ENCODE measurements around the gene SLC44A5. TPM values are rescaled to one million over a fixed set of nuclear protein-coding genes. Genes with fewer than 3 reads are reported as not detected.

SLC44A5 gene
- total RNA-seq, 2 experiments from 2014 or later: 0.34 to 0.40 TPM

- H3K4me1 Mint-ChIP-seq (ENCODE audit: low read depth): no peaks in the 10 kb centered on the region
Observed at GRCh38 chr1:75470448-75470847, 140.5 kb downstream of the SLC44A5 start.

GRCh38 chr1:75469586-75470173, 141.2 kb downstream of the SLC44A5 start:
- Mint-ChIP-seq H3K27me3 (no peaks in the 10 kb centered on the region), H3K27ac (no peak overlapping the region), H3K36me3 (no peaks in the 10 kb centered on the region), H3K4me3 (no peak overlapping the region), H3K4me1 (ENCODE audit: low read depth) (no peaks in the 10 kb centered on the region), H3K9me3 (no peaks in the 10 kb centered on the region)
- intact Hi-C loops (cut with micrococcal nuclease): no loop called here
- ChIA-PET CTCF (no interaction called here), POLR2A (interaction anchor here (0.6 kb wide), 1 partner anchor 190 kb away, joined by 3 read pairs; no protein-coding TSS in a partner anchor)
- DNase-seq: no peak

More at GRCh38 chr1:75470448-75470847, 140.5 kb downstream of the SLC44A5 start:
- DNase-seq: no peak
- no peak overlapping the region for H3K27ac Mint-ChIP-seq
- H3K27me3 Mint-ChIP-seq: no peaks in the 10 kb centered on the region
- intact Hi-C loops (cut with micrococcal nuclease): no loop called here
- POLR2A ChIA-PET: interaction anchor here (0.6 kb wide), 1 partner anchor 191 kb away, joined by 3 read pairs; no protein-coding TSS in a partner anchor
- CTCF ChIA-PET: no interaction called here
- no peak overlapping the region for H3K4me3 Mint-ChIP-seq
- no peaks in the 10 kb centered on the region for H3K9me3 Mint-ChIP-seq
- no peaks in the 10 kb centered on the region for H3K36me3 Mint-ChIP-seq

- Mint-ChIP-seq H3K4me3 (no peak overlapping the region), H3K9me3 (no peaks in the 10 kb centered on the region), H3K36me3 (no peaks in the 10 kb centered on the region), H3K27ac (no peak overlapping the region), H3K27me3 (no peaks in the 10 kb centered on the region), H3K4me1 (ENCODE audit: low read depth) (no peaks in the 10 kb centered on the region)
- ChIA-PET POLR2A (no interaction called here), CTCF (no interaction called here)
- intact Hi-C loops (cut with micrococcal nuclease): no loop called here
- no peak for DNase-seq
Observed at GRCh38 chr1:75461808-75462325, 149.0 kb downstream of the SLC44A5 start.

GRCh38 chr1:75449998-75450397, 160.9 kb downstream of the SLC44A5 start:
- Mint-ChIP-seq H3K27ac (no peak overlapping the region), H3K27me3 (no peaks in the 10 kb centered on the region), H3K4me3 (no peak overlapping the region), H3K4me1 (ENCODE audit: low read depth) (no peaks in the 10 kb centered on the region), H3K36me3 (no peaks in the 10 kb centered on the region), H3K9me3 (peaks cover 12% of the 10 kb centered on the region)
- ChIA-PET POLR2A (no interaction called here), CTCF (no interaction called here)
- DNase-seq: no peak
- intact Hi-C loops (cut with micrococcal nuclease): no loop called here

- H3K4me1 Mint-ChIP-seq (ENCODE audit: low read depth): no peaks in the 10 kb centered on the region
- no peak overlapping the region for H3K4me3 Mint-ChIP-seq
- no peak for DNase-seq
- intact Hi-C loops (cut with micrococcal nuclease): no loop called here
- H3K36me3 Mint-ChIP-seq: no peaks in the 10 kb centered on the region
- peaks cover 2% of the 10 kb centered on the region for H3K27me3 Mint-ChIP-seq
- POLR2A ChIA-PET: no interaction called here
- CTCF ChIA-PET: no interaction called here
- no peaks in the 10 kb centered on the region for H3K9me3 Mint-ChIP-seq
- H3K27ac Mint-ChIP-seq: no peak overlapping the region
Observed at GRCh38 chr1:75444220-75444619, 166.7 kb downstream of the SLC44A5 start.

- intact Hi-C loops (cut with micrococcal nuclease): no loop called here
- no peaks in the 10 kb centered on the region for H3K36me3 Mint-ChIP-seq
- peaks cover 3% of the 10 kb centered on the region for H3K27me3 Mint-ChIP-seq
- POLR2A ChIA-PET: no interaction called here
- no peaks in the 10 kb centered on the region for H3K4me1 Mint-ChIP-seq (ENCODE audit: low read depth)
- DNase-seq: no peak
- no peak overlapping the region for H3K27ac Mint-ChIP-seq
- no peaks in the 10 kb centered on the region for H3K9me3 Mint-ChIP-seq
- CTCF ChIA-PET: no interaction called here
- no peak overlapping the region for H3K4me3 Mint-ChIP-seq
Observed at GRCh38 chr1:75440274-75440673, 170.6 kb downstream of the SLC44A5 start.

GRCh38 chr1:75438355-75438754, 172.6 kb downstream of the SLC44A5 start:
- Mint-ChIP-seq H3K27me3 (peaks cover 3% of the 10 kb centered on the region), H3K9me3 (no peaks in the 10 kb centered on the region), H3K27ac (no peak overlapping the region), H3K4me1 (ENCODE audit: low read depth) (no peaks in the 10 kb centered on the region), H3K36me3 (no peaks in the 10 kb centered on the region), H3K4me3 (no peak overlapping the region)
- ChIA-PET POLR2A (no interaction called here), CTCF (no interaction called here)
- DNase-seq: no peak
- intact Hi-C loops (cut with micrococcal nuclease): no loop called here

- no peaks in the 10 kb centered on the region for H3K36me3 Mint-ChIP-seq
- no peak for DNase-seq
- H3K27ac Mint-ChIP-seq: no peak overlapping the region
- intact Hi-C loops (cut with micrococcal nuclease): no loop called here
- no peaks in the 10 kb centered on the region for H3K9me3 Mint-ChIP-seq
- POLR2A ChIA-PET: no interaction called here
- no peak overlapping the region for H3K4me3 Mint-ChIP-seq
- H3K4me1 Mint-ChIP-seq (ENCODE audit: low read depth): no peaks in the 10 kb centered on the region
- CTCF ChIA-PET: no interaction called here
- no peaks in the 10 kb centered on the region for H3K27me3 Mint-ChIP-seq
Observed at GRCh38 chr1:75431843-75432242, 179.1 kb downstream of the SLC44A5 start.

GRCh38 chr1:75430526-75430925, 180.4 kb downstream of the SLC44A5 start:
- Mint-ChIP-seq H3K27ac (no peak overlapping the region), H3K4me3 (no peak overlapping the region), H3K4me1 (ENCODE audit: low read depth) (no peaks in the 10 kb centered on the region), H3K36me3 (no peaks in the 10 kb centered on the region), H3K27me3 (no peaks in the 10 kb centered on the region), H3K9me3 (no peaks in the 10 kb centered on the region)
- DNase-seq: no peak
- ChIA-PET CTCF (interaction anchor here (0.6 kb wide), 1 partner anchor 16 kb away, joined by 3 read pairs; no protein-coding TSS in a partner anchor), POLR2A (no interaction called here)
- intact Hi-C loops (cut with micrococcal nuclease): no loop called here

- ChIA-PET POLR2A (no interaction called here), CTCF (interaction anchor here (1.0 kb wide), 1 partner anchor 270 kb away, joined by 4 read pairs; no protein-coding TSS in a partner anchor)
- no peaks in the 10 kb centered on the region for H3K9me3 Mint-ChIP-seq
- H3K27me3 Mint-ChIP-seq: no peaks in the 10 kb centered on the region
- H3K4me3 Mint-ChIP-seq: no peak overlapping the region
- H3K36me3 Mint-ChIP-seq: no peaks in the 10 kb centered on the region
- H3K4me1 Mint-ChIP-seq (ENCODE audit: low read depth): no peaks in the 10 kb centered on the region
- DNase-seq: no peak
- intact Hi-C loops (cut with micrococcal nuclease): no loop called here
- no peak overlapping the region for H3K27ac Mint-ChIP-seq
Observed at GRCh38 chr1:75426688-75427087, 184.2 kb downstream of the SLC44A5 start.

- H3K36me3 Mint-ChIP-seq: no peaks in the 10 kb centered on the region
- H3K27ac Mint-ChIP-seq: no peak overlapping the region
- no peaks in the 10 kb centered on the region for H3K27me3 Mint-ChIP-seq
- H3K4me1 Mint-ChIP-seq (ENCODE audit: low read depth): no peaks in the 10 kb centered on the region
- no peaks in the 10 kb centered on the region for H3K9me3 Mint-ChIP-seq
- no peak overlapping the region for H3K4me3 Mint-ChIP-seq
- ChIA-PET CTCF (no interaction called here), POLR2A (no interaction called here)
- DNase-seq: no peak
- intact Hi-C loops (cut with micrococcal nuclease): no loop called here
Observed at GRCh38 chr1:75425001-75425650, 185.8 kb downstream of the SLC44A5 start.

GRCh38 chr1:75423616-75424015, 187.3 kb downstream of the SLC44A5 start:
- no peak for DNase-seq
- H3K9me3 Mint-ChIP-seq: no peaks in the 10 kb centered on the region
- no peaks in the 10 kb centered on the region for H3K4me1 Mint-ChIP-seq (ENCODE audit: low read depth)
- H3K27me3 Mint-ChIP-seq: no peaks in the 10 kb centered on the region
- intact Hi-C loops (cut with micrococcal nuclease): loop anchor here (5.0 kb wide), 1 partner anchor 156 kb away; no protein-coding TSS in a partner anchor
- H3K36me3 Mint-ChIP-seq: no peaks in the 10 kb centered on the region
- POLR2A ChIA-PET: no interaction called here
- H3K27ac Mint-ChIP-seq: no peak overlapping the region
- CTCF ChIA-PET: no interaction called here
- H3K4me3 Mint-ChIP-seq: no peak overlapping the region

- Mint-ChIP-seq H3K27ac (no peak overlapping the region), H3K27me3 (no peaks in the 10 kb centered on the region), H3K36me3 (no peaks in the 10 kb centered on the region), H3K4me3 (no peak overlapping the region), H3K4me1 (ENCODE audit: low read depth) (no peaks in the 10 kb centered on the region), H3K9me3 (no peaks in the 10 kb centered on the region)
- intact Hi-C loops (cut with micrococcal nuclease): loop anchor here (5.0 kb wide), 1 partner anchor 156 kb away; no protein-coding TSS in a partner anchor
- DNase-seq: no peak
- CTCF ChIA-PET: interaction anchor here (1.1 kb wide), 1 partner anchor 651 kb away, joined by 3 read pairs; no protein-coding TSS in a partner anchor
- POLR2A ChIA-PET: no interaction called here
Observed at GRCh38 chr1:75423136-75423535, 187.8 kb downstream of the SLC44A5 start.
